Stomach (tissue), 9 donors: Measurements from ENCODE around the gene ANAPC13. TPM values are rescaled to one million over a fixed set of nuclear protein-coding genes. Genes with fewer than 3 reads are reported as not detected.

Experiments
- DNase-seq, 2 donors: peaks; one replicate each; pipeline versions ENCODE4 v3.0.0 to v3.0.0-alpha.2; 2013 to 2019
- H3K27ac ChIP-seq, 5 donors: fragments of 200-600 bp in 4 of 5; sonication (generic) in 4 of 5; one replicate each; pipeline ENCODE4 v1.5.1; 2013 to 2019; ENCODE audit warnings: mild to moderate bottlenecking in 1 of 5, moderate library complexity in 1 of 5
- H3K27me3 ChIP-seq, 3 donors: fragments of 200-600 bp; sonication (generic); one replicate each; pipeline ENCODE4 v1.5.1; 2017 to 2019; ENCODE audit warnings: mixed run types in 1 of 3
- H3K36me3 ChIP-seq, 4 donors: fragments of 200-600 bp; sonication (generic); 1 replicate in 3 of 4; 2 replicates in 1 of 4; pipeline ENCODE4 v1.5.1; 2016 to 2019
- H3K4me1 ChIP-seq, 4 donors: fragments of 200-600 bp; sonication (generic); one replicate each; pipeline ENCODE4 v1.5.1; 2016 to 2019
- H3K4me3 ChIP-seq, 4 donors: fragments of 200-600 bp; sonication (generic) in 3 of 4; one replicate each; pipeline ENCODE4 v1.5.1; 2016 to 2019; ENCODE audit warnings: mild to moderate bottlenecking in 1 of 4
- H3K9me3 ChIP-seq, 4 donors: fragments of 200-600 bp; sonication (generic); one replicate each; pipeline ENCODE4 v1.5.1; 2016 to 2019
- EP300 ChIP-seq: sonication (generic); formaldehyde crosslinking; IDR thresholded peaks from one replicate; pipeline ENCODE4 v1.6.1; 2017; ENCODE audit warnings: antibody characterized with exemption
- POLR2A ChIP-seq, 4 donors: fragments of 450-650 bp; IDR thresholded peaks; one replicate each; pipeline ENCODE4 v1.6.1; 2016; ENCODE audit warnings: antibody characterized with exemption in 4 of 4, control low read depth in 2 of 4, mild to moderate bottlenecking in 1 of 4, moderate library complexity in 1 of 4
- POLR2AphosphoS5 ChIP-seq, 3 donors: sonication (generic); formaldehyde crosslinking; IDR thresholded peaks; one replicate each; pipeline ENCODE4 v1.6.1; 2016; ENCODE audit warnings: antibody characterized with exemption in 3 of 3
- WGBS, 5 donors: extraction: QIAGEN DNeasy Blood & Tissue Kit in 3 of 5; methylation state at CpG; one replicate each; pipeline versions ENCODE4 v1.1.5 to v1.1.7; 2013 to 2018; 5-methylcytosine and 5-hydroxymethylcytosine counted together
- intact Hi-C: fragments of 100-400 bp; cut with DNase I; formaldehyde crosslinking; loops from one replicate; pipeline ENCODE4 v1.15.1; 2023; ENCODE audit warnings: low total_unique reads
- polyA plus RNA-seq, 3 donors: library from polyadenylated mRNA; stranded (reverse); fragments of 200-250 nt; gene quantifications; one replicate each; pipeline ENCODE4 v1.2.3, GENCODE V29; 2013
- total RNA-seq, 5 donors: library from RNA; depleted of rRNA; stranded (reverse); fragments of >200 nt; gene quantifications; one replicate each; pipeline versions ENCODE4 v1.1.0 to v1.2.3, GENCODE V29; 2014 to 2016
- TF ChIP-seq, protein P1 (sequence below), 7 experiments: fragments of 450-650 bp in 4 of 7; fragments of 200-600 bp in 3 of 7; sonication (generic) in 3 of 7; IDR thresholded peaks; one replicate each; pipeline ENCODE4 v1.5.1; 2016 to 2019; ENCODE audit warnings: antibody characterized with exemption in 7 of 7, control low read depth in 2 of 7, mild to moderate bottlenecking in 1 of 7
- donor health status: healthy with polysubstance abuse.
- donor health status: Bipolar disorder and iron deficiency.
- donor health status: healthy.

The ANAPC13 gene
- total and polyA plus RNA-seq, 8 donors = 3.2 to 130 (median 44.4) TPM

DNA sequence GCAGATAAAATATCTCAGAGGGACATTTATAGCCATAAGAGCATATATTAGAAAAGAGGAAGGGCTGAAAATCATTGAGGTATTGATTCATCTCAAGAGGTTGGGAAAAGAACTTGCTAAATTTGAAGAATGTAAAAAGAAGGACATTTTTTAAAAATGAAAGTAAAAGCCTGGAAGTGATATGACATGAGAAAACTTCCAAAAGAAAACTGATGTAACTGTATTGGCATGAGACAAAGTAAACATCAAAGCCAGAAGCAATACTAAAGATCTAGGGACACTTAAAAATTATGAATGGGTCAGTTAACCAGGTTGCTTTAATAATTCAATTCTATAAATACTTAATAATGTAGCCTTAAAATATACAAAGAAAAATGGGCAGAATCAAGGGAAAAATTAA, 32.0 kb upstream of the ANAPC13 start:
- no peak for DNase-seq
- H3K4me3 ChIP-seq = no peak overlapping the region
- no peak overlapping the region for H3K27ac ChIP-seq
- intact Hi-C loops = no loop called here
- TF ChIP-seq, protein P1, sequence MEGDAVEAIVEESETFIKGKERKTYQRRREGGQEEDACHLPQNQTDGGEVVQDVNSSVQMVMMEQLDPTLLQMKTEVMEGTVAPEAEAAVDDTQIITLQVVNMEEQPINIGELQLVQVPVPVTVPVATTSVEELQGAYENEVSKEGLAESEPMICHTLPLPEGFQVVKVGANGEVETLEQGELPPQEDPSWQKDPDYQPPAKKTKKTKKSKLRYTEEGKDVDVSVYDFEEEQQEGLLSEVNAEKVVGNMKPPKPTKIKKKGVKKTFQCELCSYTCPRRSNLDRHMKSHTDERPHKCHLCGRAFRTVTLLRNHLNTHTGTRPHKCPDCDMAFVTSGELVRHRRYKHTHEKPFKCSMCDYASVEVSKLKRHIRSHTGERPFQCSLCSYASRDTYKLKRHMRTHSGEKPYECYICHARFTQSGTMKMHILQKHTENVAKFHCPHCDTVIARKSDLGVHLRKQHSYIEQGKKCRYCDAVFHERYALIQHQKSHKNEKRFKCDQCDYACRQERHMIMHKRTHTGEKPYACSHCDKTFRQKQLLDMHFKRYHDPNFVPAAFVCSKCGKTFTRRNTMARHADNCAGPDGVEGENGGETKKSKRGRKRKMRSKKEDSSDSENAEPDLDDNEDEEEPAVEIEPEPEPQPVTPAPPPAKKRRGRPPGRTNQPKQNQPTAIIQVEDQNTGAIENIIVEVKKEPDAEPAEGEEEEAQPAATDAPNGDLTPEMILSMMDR (IDR thresholded peaks at IDR 0.05) = no peak
- TF ChIP-seq POLR2A (IDR thresholded peaks at IDR 0.05) (no peak), EP300 (no peak), POLR2AphosphoS5 (IDR thresholded peaks at IDR 0.05) (no peak)
- peaks cover 0 to 9% (median 0%) of the 10 kb centered on the region in 4 donors for H3K4me1 ChIP-seq
- no peaks in the 10 kb centered on the region for H3K27me3 ChIP-seq
- peaks cover 0 to 15% (median 2%) of the 10 kb centered on the region in 4 donors for H3K36me3 ChIP-seq
- H3K9me3 ChIP-seq = peaks cover 0 to 13% (median 6%) of the 10 kb centered on the region in 4 donors

DNA sequence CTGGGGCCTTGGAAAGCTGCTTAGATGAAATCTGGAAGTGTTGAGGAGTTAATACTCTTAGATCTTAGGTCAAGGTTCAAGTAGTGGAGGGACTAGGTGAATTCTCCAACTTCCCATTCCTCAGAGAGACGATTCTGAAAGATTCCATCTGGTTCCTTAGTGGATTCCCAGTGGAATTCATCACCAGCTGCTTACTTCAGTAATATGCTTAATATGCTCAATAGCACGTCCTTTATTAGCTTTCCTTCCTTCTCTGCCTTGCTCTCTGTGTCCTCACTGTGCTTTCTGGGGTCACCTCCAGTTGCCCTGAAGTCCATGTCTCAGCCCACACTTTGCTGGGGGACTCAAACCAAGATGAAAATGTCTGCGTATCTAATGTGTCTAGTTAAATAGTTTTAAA, 31.1 kb upstream of the ANAPC13 start:
- no peak for DNase-seq
- Histone ChIP-seq H3K36me3 (peaks cover 0 to 12% (median 3%) of the 10 kb centered on the region in 4 donors), H3K4me3 (no peak overlapping the region), H3K9me3 (peaks cover 0 to 8% (median 3%) of the 10 kb centered on the region in 4 donors), H3K27ac (no peak overlapping the region), H3K4me1 (peaks cover 0 to 9% (median 0%) of the 10 kb centered on the region in 4 donors), H3K27me3 (no peaks in the 10 kb centered on the region)
- TF ChIP-seq, protein P1 (IDR thresholded peaks at IDR 0.05) = no peak
- TF ChIP-seq POLR2AphosphoS5 (IDR thresholded peaks at IDR 0.05) = no peak
- TF ChIP-seq POLR2A (IDR thresholded peaks at IDR 0.05) = no peak
- TF ChIP-seq EP300 = no peak
- WGBS, 5 donors = 70 to 78% (median 74%) methylated on average over 3 of the region's 3 CpGs
- intact Hi-C loops = no loop called here

DNA sequence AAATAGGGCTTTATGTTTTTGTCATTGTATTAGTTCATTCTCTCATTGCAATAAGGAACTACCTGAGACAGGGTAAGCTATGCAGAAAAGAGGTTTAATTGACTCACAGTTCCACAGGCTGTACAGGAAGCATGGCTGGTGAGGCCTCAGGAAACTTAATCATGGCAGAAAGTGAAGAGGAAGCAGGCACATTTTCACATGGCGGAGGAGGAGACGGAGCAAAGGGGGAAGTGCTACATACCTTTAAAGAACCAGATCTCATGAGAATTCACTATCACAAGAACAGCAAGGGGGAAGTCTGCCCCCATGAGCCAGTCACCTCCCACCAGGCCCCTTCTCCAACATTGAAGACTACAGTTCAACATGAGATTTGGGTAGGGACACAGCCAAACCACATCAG, 25.7 kb upstream of the ANAPC13 start:
- no peaks in the 10 kb centered on the region for H3K9me3 ChIP-seq
- H3K4me3 ChIP-seq = no peak overlapping the region
- H3K27me3 ChIP-seq = no peaks in the 10 kb centered on the region
- peaks cover 0 to 58% (median 41%) of the 10 kb centered on the region in 4 donors for H3K36me3 ChIP-seq
- intact Hi-C loops = no loop called here
- TF ChIP-seq, protein P1 (IDR thresholded peaks at IDR 0.05) = no peak
- no peak for TF ChIP-seq POLR2AphosphoS5 (IDR thresholded peaks at IDR 0.05)
- no peak for TF ChIP-seq POLR2A (IDR thresholded peaks at IDR 0.05)
- no peak for TF ChIP-seq EP300
- no peaks in the 10 kb centered on the region for H3K4me1 ChIP-seq
- WGBS, 5 donors = 82 to 100% (median 86%) methylated on average over 2 of the region's 2 CpGs
- DNase-seq = no peak
- H3K27ac ChIP-seq = no peak overlapping the region

DNA sequence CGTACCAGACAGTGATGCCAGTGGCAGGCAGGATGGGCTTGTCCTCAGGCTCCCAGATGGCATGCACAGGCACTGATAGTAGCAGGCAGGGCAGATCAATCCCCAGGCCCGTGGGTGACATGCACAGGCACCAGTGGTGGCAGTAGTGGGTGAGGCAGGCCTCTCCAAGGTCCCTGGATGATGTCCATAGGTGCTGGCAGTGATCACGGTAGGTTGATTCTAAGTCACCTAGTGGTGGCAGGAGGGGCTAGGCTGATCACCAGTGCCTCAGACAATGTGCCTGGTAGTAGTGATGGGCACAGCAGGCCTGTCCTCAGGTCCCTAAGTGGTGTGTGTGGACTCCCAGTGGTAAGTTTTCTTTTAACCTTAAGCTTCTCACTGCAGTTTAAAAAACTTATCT, 19.7 kb upstream of the ANAPC13 start:
- Histone ChIP-seq H3K4me3 (no peak overlapping the region), H3K27me3 (no peaks in the 10 kb centered on the region), H3K4me1 (peaks cover 0 to 4% (median 0%) of the 10 kb centered on the region in 4 donors), H3K27ac (no peak overlapping the region), H3K36me3 (peaks cover 0 to 49% (median 33%) of the 10 kb centered on the region in 4 donors), H3K9me3 (peaks cover 0 to 20% (median 4%) of the 10 kb centered on the region in 4 donors)
- intact Hi-C loops = no loop called here
- TF ChIP-seq POLR2AphosphoS5 (IDR thresholded peaks at IDR 0.05) = no peak
- TF ChIP-seq, protein P1 (IDR thresholded peaks at IDR 0.05) = no peak
- TF ChIP-seq POLR2A (IDR thresholded peaks at IDR 0.05) = no peak
- no peak for TF ChIP-seq EP300
- DNase-seq = no peak
- WGBS, 5 donors = 65 to 100% (median 77%) methylated on average over 2 to 3 of the region's 3 CpGs; no CpG with 5 or more reads in 1 of the 5 donors
